CD4-positive, alpha-beta T cell (primary cell): ENCODE data around the gene FUBP3. TPM values are rescaled to one million over a fixed set of nuclear protein-coding genes. Genes with fewer than 3 reads are reported as not detected.
A peak's percentile ranks its signal among the peaks of the same experiment; 100 is the strongest.

Experiments used
- ATAC-seq: fragments of 200-7000 bp; cut with Tn5 transposase; one replicate; pipeline ENCODE4 v1.10.0; 2022; ENCODE audit warnings: mild to moderate bottlenecking; ENCODE audit not compliant: poor library complexity
- CTCF ChIA-PET: fragments of 350-600 bp; sonication (Branson Sonifier 250); formaldehyde crosslinking; loops from one replicate; lab custom pipeline; 2021; ENCODE audit warnings: antibody characterized with exemption, inconsistent platforms; lab: Charles Lee
- POLR2A ChIA-PET: fragments of 350-600 bp; sonication (Branson Sonifier 250); formaldehyde crosslinking; loops from one replicate; lab custom pipeline; 2021; ENCODE audit warnings: antibody characterized with exemption, inconsistent platforms; lab: Charles Lee
- DNase-seq, 14 experiments: peaks; one replicate each; pipeline ENCODE4 v3.0.0-alpha.2; 2013 to 2020; ENCODE audit warnings: mixed read lengths in 2 of 14
- H3K27ac ChIP-seq, 2 donors: one replicate each; pipeline versions ENCODE4 v1.5.1 to v1.7.0; 2013; ENCODE audit warnings: low read length in 2 of 2, low read depth in 1 of 2, mild to moderate bottlenecking in 1 of 2
- H3K27me3 ChIP-seq, 2 experiments: 1 replicate in 1 of 2; 2 replicates in 1 of 2; pipeline versions ENCODE4 v1.6.1 to v1.7.0; 2013; ENCODE audit warnings: low read length in 2 of 2, control low read depth in 1 of 2, mild to moderate bottlenecking in 1 of 2, moderate library complexity in 1 of 2; ENCODE audit not compliant: insufficient read depth in 2 of 2, control insufficient read depth in 1 of 2
- H3K36me3 ChIP-seq: one replicate; pipeline ENCODE4 v1.6.1; 2013; ENCODE audit warnings: low read length, control low read depth; ENCODE audit not compliant: insufficient read depth
- H3K4me1 ChIP-seq: one replicate; pipeline ENCODE4 v1.6.1; 2013; ENCODE audit warnings: low read length, control low read depth; ENCODE audit not compliant: insufficient read depth
- H3K4me3 ChIP-seq: one replicate; pipeline ENCODE4 v1.5.1; 2013; ENCODE audit warnings: mild to moderate bottlenecking, low read length, moderate library complexity
- H3K9me3 ChIP-seq, 2 experiments: 1 replicate in 1 of 2; 2 replicates in 1 of 2; pipeline versions ENCODE4 v1.6.1 to v1.7.0; 2013; ENCODE audit warnings: low read length in 2 of 2, mild to moderate bottlenecking in 2 of 2, control low read depth in 1 of 2, moderate library complexity in 1 of 2; ENCODE audit not compliant: control insufficient read depth in 1 of 2, insufficient read depth in 1 of 2
- H3K27ac Mint-ChIP-seq: one replicate; pipeline ENCODE4 v1.8.0; 2020; ENCODE audit warnings: mixed read lengths
- H3K27me3 Mint-ChIP-seq: one replicate; pipeline ENCODE4 v1.8.0; 2021; ENCODE audit warnings: mixed read lengths
- H3K36me3 Mint-ChIP-seq: one replicate; pipeline ENCODE4 v1.8.0; 2021; ENCODE audit warnings: low read depth, mixed read lengths
- H3K4me1 Mint-ChIP-seq: one replicate; pipeline ENCODE4 v1.8.0; 2021; ENCODE audit warnings: low read depth, mixed read lengths
- H3K4me3 Mint-ChIP-seq: one replicate; pipeline ENCODE4 v1.8.0; 2020; ENCODE audit warnings: mild to moderate bottlenecking, mixed read lengths
- H3K9me3 Mint-ChIP-seq: one replicate; pipeline ENCODE4 v1.8.0; 2020; ENCODE audit warnings: mixed read lengths
- CTCF ChIP-seq: fragments of 200-600 bp; IDR thresholded peaks from one replicate; pipeline ENCODE4 v1.8.0; 2022; ENCODE audit warnings: antibody characterized with exemption, mild to moderate bottlenecking
- intact Hi-C, 2 experiments: fragments of 100-400 bp; cut with DNase I in 1 of 2; cut with micrococcal nuclease in 1 of 2; formaldehyde crosslinking; loops; one replicate each; pipeline versions ENCODE4 v1.15.1 to v1.9.0; 2023 to 2025; cut with DNase I, micrococcal nuclease
- total RNA-seq, 174 experiments: library from RNA in 2 of 174; stranded (reverse) in 2 of 174; gene quantifications; one replicate each; pipeline ENCODE4 v1.2.3 and lab custom pipeline; 2021 to 2026

Gene FUBP3
- total RNA-seq, 2 experiments from 2014 or later, result 21.2 to 30.2 TPM

- DNase-seq (no peak), ATAC-seq (no peak)
- no peak overlapping the region for H3K4me3 ChIP-seq
- no peaks in the 10 kb centered on the region for H3K27me3 Mint-ChIP-seq
- ChIA-PET CTCF (no interaction called here), POLR2A (no interaction called here)
- H3K36me3 Mint-ChIP-seq, result peaks cover 42% of the 10 kb centered on the region
- no peaks in the 10 kb centered on the region for H3K9me3 Mint-ChIP-seq
- H3K27me3 ChIP-seq, result no peaks in the 10 kb centered on the region
- H3K4me3 Mint-ChIP-seq, result peak overlapping the region; percentile 25
- no peak for TF ChIP-seq CTCF
- H3K4me1 ChIP-seq, result peaks cover 23% of the 10 kb centered on the region
- no peak overlapping the region for H3K27ac ChIP-seq
- no peak overlapping the region for H3K27ac Mint-ChIP-seq
- H3K4me1 Mint-ChIP-seq, result peaks cover 65% of the 10 kb centered on the region
- H3K36me3 ChIP-seq, result peaks cover 18% of the 10 kb centered on the region
- no peaks in the 10 kb centered on the region for H3K9me3 ChIP-seq
- intact Hi-C loops, result loop anchor here in 1 of 2 experiments (5.0 kb wide), 1 partner anchor 1701 kb away; the partner anchor contains the start of genes KYAT1 and LRRC8A
Observed at GRCh38 chr9:130583271-130583670, 3.9 kb downstream of the FUBP3 start.

GRCh38 chr9:130587921-130588320 is 8.5 kb downstream of the FUBP3 start:
- Histone ChIP-seq H3K4me3 (no peak overlapping the region), H3K36me3 (peaks cover 15% of the 10 kb centered on the region), H3K4me1 (no peaks in the 10 kb centered on the region), H3K27me3 (no peaks in the 10 kb centered on the region), H3K27ac (no peak overlapping the region), H3K9me3 (no peaks in the 10 kb centered on the region)
- intact Hi-C loops, result no loop called here
- POLR2A ChIA-PET, result no interaction called here
- no peak for ATAC-seq
- Mint-ChIP-seq H3K27me3 (no peaks in the 10 kb centered on the region), H3K4me3 (no peak overlapping the region), H3K27ac (no peak overlapping the region), H3K4me1 (peaks cover 34% of the 10 kb centered on the region), H3K36me3 (peaks cover 39% of the 10 kb centered on the region), H3K9me3 (no peaks in the 10 kb centered on the region)
- no peak for DNase-seq
- no peak for TF ChIP-seq CTCF
- CTCF ChIA-PET, result no interaction called here

GRCh38 chr9:130588416-130588815 is 9.0 kb downstream of the FUBP3 start:
- no peak for ATAC-seq
- intact Hi-C loops, result no loop called here
- H3K4me3 ChIP-seq, result no peak overlapping the region
- POLR2A ChIA-PET, result no interaction called here
- Mint-ChIP-seq H3K36me3 (peaks cover 44% of the 10 kb centered on the region), H3K9me3 (no peaks in the 10 kb centered on the region), H3K27ac (no peak overlapping the region), H3K4me3 (no peak overlapping the region), H3K27me3 (no peaks in the 10 kb centered on the region), H3K4me1 (peaks cover 29% of the 10 kb centered on the region)
- DNase-seq, result no peak
- no peaks in the 10 kb centered on the region for H3K9me3 ChIP-seq
- no peak overlapping the region for H3K27ac ChIP-seq
- H3K4me1 ChIP-seq, result no peaks in the 10 kb centered on the region
- CTCF ChIA-PET, result no interaction called here
- TF ChIP-seq CTCF, result no peak
- peaks cover 16% of the 10 kb centered on the region for H3K36me3 ChIP-seq
- no peaks in the 10 kb centered on the region for H3K27me3 ChIP-seq
